Panc1 (cell line): ENCODE data around the gene OR4D6. TPM values are rescaled to one million over a fixed set of nuclear protein-coding genes. Genes with fewer than 3 reads are reported as not detected.

Source experiments
- ATAC-seq: fragments of 200-7000 bp; cut with Tn5 transposase; 2 replicates; pipeline ENCODE4 v1.9.1; 2020; ENCODE audit warnings: mild to moderate bottlenecking, moderate library complexity
- BruUV-seq: library from RNA; stranded (reverse); fragments of 400-500 nt; replicated peaks from 2 replicates; lab custom pipeline; 2021; lab: Mats Ljungman, UMichigan
- CTCF ChIA-PET: fragments of 300-600 bp; sonication (Branson Sonifier 250); formaldehyde crosslinking; loops from one replicate; lab custom pipeline; 2022; ENCODE audit warnings: antibody characterized with exemption; lab: Charles Lee
- POLR2A ChIA-PET: fragments of 300-600 bp; sonication (Branson Sonifier 250); formaldehyde crosslinking; loops from one replicate; lab custom pipeline; 2022; ENCODE audit warnings: antibody characterized with exemption; lab: Charles Lee
- DNase-seq: peaks from one replicate; pipeline ENCODE4 v3.0.0-alpha.2; 2010; ENCODE audit warnings: low read depth, low spot score
- H3K27ac ChIP-seq: 2 replicates; pipeline ENCODE4 v1.5.1; 2011; ENCODE audit warnings: mild to moderate bottlenecking, low read length, inconsistent platforms
- H3K27me3 ChIP-seq: fragments of 200-500 bp; sonication (Bioruptor generic); 2 replicates; pipeline ENCODE4 v1.6.0; 2014; ENCODE audit warnings: low read length, inconsistent platforms; ENCODE audit not compliant: control insufficient read depth, insufficient read depth
- H3K36me3 ChIP-seq: fragments of 200-500 bp; sonication (Bioruptor generic); 2 replicates; pipeline ENCODE4 v1.5.1; 2014; ENCODE audit warnings: inconsistent platforms, mild to moderate bottlenecking, low read length, moderate library complexity; ENCODE audit not compliant: control insufficient read depth, insufficient read depth
- H3K4me1 ChIP-seq: 2 replicates; pipeline ENCODE4 v1.5.1; 2011; ENCODE audit warnings: inconsistent platforms, mild to moderate bottlenecking, low read length, moderate library complexity; ENCODE audit not compliant: control insufficient read depth, insufficient read depth
- H3K4me3 ChIP-seq, 2 experiments: 2 replicates each; pipeline ENCODE4 v1.5.1; 2011 to 2012; ENCODE audit warnings: low read depth in 2 of 2, low read length in 2 of 2, mild to moderate bottlenecking in 2 of 2, inconsistent platforms in 1 of 2, moderate library complexity in 1 of 2
- H3K9me3 ChIP-seq: fragments of 200-500 bp; sonication (Bioruptor generic); 2 replicates; pipeline ENCODE4 v1.5.1; 2014; ENCODE audit warnings: low read depth, mild to moderate bottlenecking, inconsistent platforms, low read length, moderate library complexity; ENCODE audit not compliant: control insufficient read depth, insufficient read depth
- CTCF ChIP-seq: fragments of 450-650 bp; IDR thresholded peaks from 2 replicates; pipeline ENCODE4 v1.5.1; 2017; ENCODE audit warnings: mild to moderate bottlenecking
- POLR2AphosphoS5 ChIP-seq: IDR thresholded peaks from 2 replicates; pipeline ENCODE4 v1.6.1; 2012; ENCODE audit warnings: mild to moderate bottlenecking, low read depth, low read length, moderate library complexity
- REST ChIP-seq, 2 experiments: IDR thresholded peaks; 2 replicates each; pipeline ENCODE4 v1.6.1; 2011 to 2012; ENCODE audit warnings: low read depth in 2 of 2, control low read depth in 1 of 2, low read length in 1 of 2, mild to moderate bottlenecking in 1 of 2, moderate library complexity in 1 of 2; ENCODE audit not compliant: insufficient read depth in 1 of 2
- SIN3A ChIP-seq: IDR thresholded peaks from 2 replicates; pipeline ENCODE4 v1.6.1; 2012; ENCODE audit warnings: low read depth, mild to moderate bottlenecking, low read length, moderate library complexity, borderline replicate concordance; ENCODE audit not compliant: insufficient read depth
- TCF7L2 ChIP-seq: IDR thresholded peaks from 2 replicates; pipeline ENCODE4 v1.6.1; 2011; ENCODE audit warnings: mild to moderate bottlenecking, low read depth, low read length, inconsistent platforms
- in situ Hi-C: cut with HindIII; loops from 2 replicates; pipeline ENCODE4 v1.10.0; 2016; ENCODE audit warnings: low sequenced_read_pairs, low pct_unique_long_range_greater_than_20kb
- intact Hi-C: fragments of 100-400 bp; cut with micrococcal nuclease; formaldehyde crosslinking; loops from one replicate; pipeline ENCODE4 v1.10.0; 2022; ENCODE audit not compliant: unreplicated experiment
- total RNA-seq: library from RNA; stranded (reverse); gene quantifications from one replicate; pipeline ENCODE4 v1.2.1, GENCODE V29; 2021; ENCODE audit not compliant: unreplicated experiment

The OR4D6 gene
- total RNA-seq, 1 experiment from 2014 or later = not detected

- ATAC-seq (no peak), DNase-seq (no peak)
- Histone ChIP-seq H3K36me3 (no peaks in the 10 kb centered on the region), H3K4me3 (no peak overlapping the region), H3K27ac (no peak overlapping the region), H3K9me3 (no peaks in the 10 kb centered on the region), H3K4me1 (no peaks in the 10 kb centered on the region), H3K27me3 (peaks cover 13% of the 10 kb centered on the region; the same call in 1 of the 2 replicates)
- POLR2A ChIA-PET = no interaction called here
- CTCF ChIA-PET = no interaction called here
- TF ChIP-seq TCF7L2 = no peak
- TF ChIP-seq POLR2AphosphoS5 = no peak
- no peak for TF ChIP-seq REST (IDR thresholded peaks at IDR 0.05; ENCODE audit: insufficient read depth in 1 of 2, low read depth in 2 of 2, low read length in 1 of 2)
- TF ChIP-seq CTCF = no peak
- TF ChIP-seq SIN3A = no peak
- intact Hi-C loops = no loop called here
- no TSS peak for BruUV-seq
- in situ Hi-C loops = no loop called here
These were observed 45.2 kb downstream of the OR4D6 start for GRCh38 chr11:59501931-59502330.

GRCh38 chr11:59503276-59503675 is 46.5 kb downstream of the OR4D6 start, which contains the start of gene OR4D11:
OR4D11 (plus strand) TSS chr11:59503576; CDS start chr11:59503576, 0 bp downstream.
- in situ Hi-C loops = no loop called here
- ATAC-seq = no peak
- TF ChIP-seq SIN3A (no peak), POLR2AphosphoS5 (no peak), REST (IDR thresholded peaks at IDR 0.05; ENCODE audit: insufficient read depth in 1 of 2, low read depth in 2 of 2, low read length in 1 of 2) (no peak), TCF7L2 (no peak), CTCF (no peak)
- POLR2A ChIA-PET = interaction anchor here (0.6 kb wide), 1 partner anchor 23 kb away, joined by 3 read pairs; no protein-coding TSS in a partner anchor
- H3K4me1 ChIP-seq = no peaks in the 10 kb centered on the region
- no peak within 1 kb of the TSS for H3K27ac ChIP-seq
- H3K4me3 ChIP-seq = no peak within 1 kb of the TSS
- H3K36me3 ChIP-seq = no peaks in the 10 kb centered on the region
- no peak for DNase-seq
- no TSS peak for BruUV-seq
- H3K9me3 ChIP-seq = no peaks in the 10 kb centered on the region
- peaks cover 10% of the 10 kb centered on the region; the same call in 1 of the 2 replicates for H3K27me3 ChIP-seq
- intact Hi-C loops = no loop called here
- CTCF ChIA-PET = no interaction called here
